HCT116 (cell line): Measurements from ENCODE around the gene PANK1. TPM values are rescaled to one million over a fixed set of nuclear protein-coding genes. Genes with fewer than 3 reads are reported as not detected.

Experiments
- ATAC-seq: fragments of 200-7000 bp; cut with Tn5 transposase; 2 replicates; pipeline ENCODE4 v1.9.1; 2020; ENCODE audit warnings: mild to moderate bottlenecking, moderate library complexity
- BruUV-seq: library from RNA; stranded (reverse); fragments of 400-500 nt; replicated peaks from 2 replicates; lab custom pipeline; 2021; lab: Mats Ljungman, UMichigan
- CTCF ChIA-PET: fragments of 300-600 bp; sonication (Branson Sonifier 250); formaldehyde crosslinking; loops from one replicate; lab custom pipeline; 2021; ENCODE audit warnings: antibody characterized with exemption; lab: Charles Lee
- POLR2A ChIA-PET: fragments of 300-600, 350-600 bp; sonication (Branson Sonifier 250); formaldehyde crosslinking; loops from one replicate; lab custom pipeline; 2021; ENCODE audit warnings: antibody characterized with exemption; lab: Charles Lee
- RAD21 ChIA-PET, 2 experiments: fragments of 300-600 bp; sonication (Branson Sonifier 250); formaldehyde crosslinking; loops; one replicate each; lab custom pipeline; 2023; ENCODE audit warnings: low total read pairs in 2 of 2; ENCODE audit not compliant: uncharacterized antibody in 2 of 2, unreplicated experiment in 2 of 2, low non-redundant PET in 1 of 2; lab: Charles Lee
- DNase-seq: peaks from one replicate; pipeline ENCODE4 v3.0.0-alpha.2; 2010; ENCODE audit warnings: low read depth, low spot score
- H2AFZ ChIP-seq: fragments of 200-600 bp; shearing (Covaris generic), sonication (generic); 2 replicates; pipeline ENCODE4 v1.6.1; 2017; ENCODE audit warnings: low read depth, mixed run types, mixed read lengths, antibody characterized with exemption, low read length; ENCODE audit not compliant: poor library complexity, severe bottlenecking
- H3K27ac ChIP-seq: 2 replicates; pipeline ENCODE4 v1.5.1; 2012; ENCODE audit warnings: low read depth, low read length
- H3K27me3 ChIP-seq: fragments of 200-600 bp; sonication (generic); 2 replicates; pipeline ENCODE4 v1.6.1; 2016; ENCODE audit warnings: mixed run types, low read length, mixed read lengths; ENCODE audit not compliant: insufficient read depth
- H3K36me3 ChIP-seq, 2 experiments: fragments of 200-500 bp in 1 of 2; fragments of 200-600 bp in 1 of 2; sonication (Bioruptor generic) in 1 of 2; sonication (generic) in 1 of 2; 2 replicates each; pipeline versions ENCODE4 v1.5.1 to v1.6.1; 2014 to 2016; ENCODE audit warnings: low read length in 2 of 2, inconsistent platforms in 1 of 2, mixed read lengths in 1 of 2, mixed run types in 1 of 2; ENCODE audit not compliant: insufficient read depth in 2 of 2, control insufficient read depth in 1 of 2
- H3K4me1 ChIP-seq, 2 experiments: fragments of 200-600 bp in 1 of 2; sonication (generic) in 1 of 2; 2 replicates each; pipeline versions ENCODE4 v1.5.1 to v1.6.1; 2012 to 2017; ENCODE audit warnings: low read length in 2 of 2, inconsistent platforms in 1 of 2, mild to moderate bottlenecking in 1 of 2, mixed read lengths in 1 of 2, mixed run types in 1 of 2, moderate library complexity in 1 of 2; ENCODE audit not compliant: insufficient read depth in 2 of 2, control insufficient read depth in 1 of 2
- H3K4me2 ChIP-seq: fragments of 200-600 bp; sonication (generic); 2 replicates; pipeline ENCODE4 v1.6.1; 2017; ENCODE audit warnings: mixed run types, low read length, mixed read lengths
- H3K4me3 ChIP-seq, 2 experiments: fragments of 200-600 bp in 1 of 2; sonication (generic) in 1 of 2; replicated peaks in 1 of 2; 2 replicates each; pipeline ENCODE4 v1.5.1; 2011 to 2016; ENCODE audit warnings: low read length in 2 of 2, control low read depth in 1 of 2, low read depth in 1 of 2, mild to moderate bottlenecking in 1 of 2, mixed read lengths in 1 of 2, mixed run types in 1 of 2
- H3K79me2 ChIP-seq: fragments of 200-600 bp; sonication (generic); 2 replicates; pipeline ENCODE4 v1.6.1; 2017; ENCODE audit warnings: mild to moderate bottlenecking, mixed run types, low read length, moderate library complexity, mixed read lengths; ENCODE audit not compliant: insufficient read depth
- H3K9ac ChIP-seq: fragments of 200-600 bp; sonication (generic); 2 replicates; pipeline ENCODE4 v1.6.1; 2016; ENCODE audit warnings: low read length, mixed read lengths
- H3K9me2 ChIP-seq: fragments of 200-600 bp; sonication (generic), shearing (Covaris generic); 2 replicates; pipeline ENCODE4 v1.6.1; 2017; ENCODE audit warnings: mixed run types, mild to moderate bottlenecking, moderate library complexity; ENCODE audit not compliant: insufficient read depth
- H3K9me3 ChIP-seq, 2 experiments: fragments of 200-500 bp in 1 of 2; fragments of 200-600 bp in 1 of 2; sonication (Bioruptor generic) in 1 of 2; sonication (generic) in 1 of 2; 2 replicates each; pipeline ENCODE4 v1.6.1; 2014 to 2017; ENCODE audit warnings: low read length in 2 of 2, mixed read lengths in 2 of 2, inconsistent platforms in 1 of 2, low read depth in 1 of 2, mild to moderate bottlenecking in 1 of 2, mixed run types in 1 of 2, moderate library complexity in 1 of 2; ENCODE audit not compliant: control insufficient read depth in 1 of 2, insufficient read depth in 1 of 2
- H4K20me1 ChIP-seq: fragments of 200-600 bp; sonication (generic), shearing (Covaris generic); 2 replicates; pipeline ENCODE4 v1.6.1; 2017; ENCODE audit warnings: mixed run types, mild to moderate bottlenecking, moderate library complexity; ENCODE audit not compliant: insufficient read depth
- ATF3 ChIP-seq: IDR thresholded peaks from 2 replicates; pipeline ENCODE4 v1.6.1; 2012
- CEBPB ChIP-seq: IDR thresholded peaks from 2 replicates; pipeline ENCODE4 v1.6.1; 2012; ENCODE audit warnings: low read depth
- EGR1 ChIP-seq: IDR thresholded peaks from 2 replicates; pipeline ENCODE4 v1.6.1; 2012; ENCODE audit warnings: low read depth
- ELF1 ChIP-seq: IDR thresholded peaks from 2 replicates; pipeline ENCODE4 v1.6.1; 2012; ENCODE audit warnings: low read depth, borderline replicate concordance
- EZH2 ChIP-seq: fragments of 200-600 bp; sonication (generic); IDR thresholded peaks from 2 replicates; pipeline ENCODE4 v1.6.1; 2017; ENCODE audit warnings: antibody characterized with exemption, mixed run types
- REST ChIP-seq: IDR thresholded peaks from 2 replicates; pipeline ENCODE4 v1.6.1; 2012; ENCODE audit warnings: low read depth
- SIN3A ChIP-seq: IDR thresholded peaks from 2 replicates; pipeline ENCODE4 v1.6.1; 2012; ENCODE audit warnings: low read depth
- SP1 ChIP-seq: IDR thresholded peaks from 2 replicates; pipeline ENCODE4 v1.6.1; 2012; ENCODE audit warnings: low read depth
- YY1 ChIP-seq: IDR thresholded peaks from 2 replicates; pipeline ENCODE4 v1.6.1; 2011; ENCODE audit warnings: low read length, low read depth, moderate library complexity, mild to moderate bottlenecking; ENCODE audit not compliant: insufficient replicate concordance; ENCODE audit errors: extremely low read depth
- ZBTB33 ChIP-seq: IDR thresholded peaks from 2 replicates; pipeline ENCODE4 v1.6.1; 2011; ENCODE audit warnings: mild to moderate bottlenecking, low read length, moderate library complexity; ENCODE audit not compliant: insufficient replicate concordance; ENCODE audit errors: extremely low read depth
- ZFX ChIP-seq: fragments of 450-650 bp; IDR thresholded peaks from 2 replicates; pipeline ENCODE4 v1.6.1; 2017
- ZNF274 ChIP-seq: fragments of 200-500 bp; sonication (Bioruptor generic); IDR thresholded peaks from 2 replicates; pipeline ENCODE4 v1.6.1; 2014; ENCODE audit warnings: mild to moderate bottlenecking, low read depth, low read length, inconsistent platforms
- intact Hi-C: fragments of 100-400 bp; cut with micrococcal nuclease; formaldehyde crosslinking; loops from 2 replicates; pipeline ENCODE4 v1.10.0; 2022
- total RNA-seq: library from RNA; stranded (reverse); gene quantifications from one replicate; pipeline ENCODE4 v1.2.1, GENCODE V29; 2021; ENCODE audit not compliant: unreplicated experiment

Gene PANK1
- total RNA-seq, 1 experiment from 2014 or later, result 6.4 TPM

- Histone ChIP-seq H3K9me2 (no peaks in the 10 kb centered on the region), H2AFZ (no peak overlapping the region), H3K9me3 (no peaks in the 10 kb centered on the region), H3K27ac (no peak overlapping the region), H3K79me2 (no peaks in the 10 kb centered on the region), H3K9ac (no peak overlapping the region), H3K4me3 (no peak overlapping the region), H3K27me3 (no peaks in the 10 kb centered on the region), H3K36me3 (no peaks in the 10 kb centered on the region), H4K20me1 (no peaks in the 10 kb centered on the region), H3K4me2 (no peak overlapping the region), H3K4me1 (peaks cover 0 to 20% of the 10 kb centered on the region in 2 experiments; a peak in 2 of 4 replicates)
- ATAC-seq (no peak), DNase-seq (no peak)
- TF ChIP-seq EZH2 (no peak), SP1 (no peak), YY1 (no peak), ZFX (no peak), ELF1 (no peak), ATF3 (no peak)
- CTCF ChIA-PET, result interaction anchor here (1.2 kb wide), 1 partner anchor 85 kb away, joined by 3 read pairs; no protein-coding TSS in a partner anchor
- intact Hi-C loops, result no loop called here
- RAD21 ChIA-PET, result no interaction called here
- POLR2A ChIA-PET, result no interaction called here
- BruUV-seq, result no TSS peak
Observed at GRCh38 chr10:89552213-89552612, 92.8 kb downstream of the PANK1 start.

GRCh38 chr10:89550509-89550908 lies 94.5 kb downstream of the PANK1 start:
- Histone ChIP-seq H3K9me3 (no peaks in the 10 kb centered on the region), H3K27me3 (no peaks in the 10 kb centered on the region), H4K20me1 (no peaks in the 10 kb centered on the region), H3K4me3 (no peak overlapping the region), H3K9me2 (no peaks in the 10 kb centered on the region), H3K4me2 (no peak overlapping the region), H3K27ac (no peak overlapping the region), H3K79me2 (no peaks in the 10 kb centered on the region), H3K36me3 (no peaks in the 10 kb centered on the region), H3K4me1 (peaks cover 0 to 20% of the 10 kb centered on the region in 2 experiments; a peak in 2 of 4 replicates), H3K9ac (no peak overlapping the region), H2AFZ (no peak overlapping the region)
- ATAC-seq (no peak), DNase-seq (no peak)
- BruUV-seq, result no TSS peak
- RAD21 ChIA-PET, result interaction anchor here in 1 of 2 experiments (0.6 kb wide), 1 partner anchor 84 kb away, joined by 3 read pairs; no protein-coding TSS in a partner anchor
- CTCF ChIA-PET, result no interaction called here
- TF ChIP-seq ZNF274, result no peak
- no peak for TF ChIP-seq ELF1
- no peak for TF ChIP-seq YY1
- TF ChIP-seq ATF3, result no peak
- no peak for TF ChIP-seq REST
- TF ChIP-seq SIN3A, result no peak
- TF ChIP-seq EZH2, result no peak
- no peak for TF ChIP-seq CEBPB
- no peak for TF ChIP-seq ZBTB33
- TF ChIP-seq EGR1, result no peak
- TF ChIP-seq, all 23 proteins: peak for 0
- intact Hi-C loops, result no loop called here
- POLR2A ChIA-PET, result no interaction called here
